ENCODE results near the gene DHRS7C.

The DHRS7C gene

DNA sequence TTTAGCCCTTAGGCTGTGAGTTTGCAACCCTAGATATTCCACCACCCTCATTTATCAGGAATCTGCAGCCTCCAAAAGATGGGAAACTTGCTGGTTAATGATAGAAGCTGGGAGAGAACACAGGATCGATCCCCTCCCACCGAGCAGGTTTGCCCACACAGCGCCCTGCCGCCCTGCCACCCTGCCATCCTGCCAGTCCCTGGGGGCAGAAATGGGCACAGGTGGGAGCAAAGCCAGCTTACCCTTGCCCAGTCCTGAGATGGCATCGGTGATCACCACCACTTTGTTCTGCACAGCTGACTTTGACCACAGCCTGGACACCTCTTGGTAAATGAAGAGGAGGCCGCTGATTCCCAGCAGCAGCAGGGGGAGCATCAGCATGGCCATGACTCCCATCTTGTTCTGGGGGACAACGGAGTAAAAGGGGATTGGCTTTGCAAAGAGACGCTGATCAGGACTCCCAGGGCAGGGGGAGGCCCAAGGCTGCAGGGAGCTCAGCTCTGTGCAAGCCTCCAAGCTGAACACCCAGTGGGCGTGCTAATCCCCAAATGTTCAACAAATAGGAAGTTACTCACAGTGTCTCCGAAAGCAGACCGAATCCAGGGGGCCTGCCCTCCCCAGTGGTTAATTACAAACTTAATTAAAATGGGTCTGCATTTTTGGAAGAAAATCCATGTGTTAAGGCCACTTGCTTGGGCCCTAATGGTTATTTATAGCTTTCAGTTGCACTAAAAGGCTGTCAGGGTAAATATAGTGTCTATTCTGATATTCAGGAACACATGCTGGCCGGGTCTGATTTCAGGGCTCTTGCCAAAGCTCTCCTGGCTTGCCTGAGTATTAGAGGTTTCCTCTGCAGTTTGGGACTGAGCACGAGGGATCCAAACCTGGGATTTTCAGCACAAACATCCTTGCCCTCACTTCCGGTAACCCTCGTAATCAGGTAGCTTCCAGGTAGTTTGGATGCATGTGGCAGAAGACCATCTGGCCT, at the start of gene DHRS7C:
TSS of gene DHRS7C (minus strand) at position 704 of the 988 bp plus-strand sequence. CDS start at position 396, 308 bp downstream.
- DNase-seq (ENCODE audit: low read depth in 2 of 2), result no peak

DNA sequence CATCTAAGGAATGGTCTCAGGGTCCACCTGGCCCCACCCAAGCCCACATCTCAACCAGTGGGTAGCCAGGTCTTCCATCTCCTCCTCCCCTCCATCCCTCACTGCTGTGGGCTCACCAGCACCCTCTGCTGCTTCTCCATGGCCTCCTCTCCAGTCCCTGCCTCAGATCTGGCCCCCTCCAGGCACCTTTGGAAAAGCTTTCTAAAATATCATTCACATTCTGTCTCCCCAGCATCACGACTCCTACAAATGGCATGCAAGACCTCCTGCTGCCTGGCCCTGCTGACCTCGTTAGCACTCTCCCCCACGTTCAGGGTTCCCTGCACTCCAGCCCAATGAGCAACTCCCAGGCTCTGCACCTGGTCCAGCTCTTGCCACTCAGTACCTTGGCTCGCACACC, 48.0 kb upstream of the DHRS7C start:
- no peak for DNase-seq (ENCODE audit: low read depth in 2 of 2)

GRCh38 chr17:9837551-9838471, 46.4 kb upstream of the DHRS7C start:
- no peak for DNase-seq (ENCODE audit: low read depth in 2 of 2)

GRCh38 chr17:9833922-9834321, 42.5 kb upstream of the DHRS7C start:
- DNase-seq (ENCODE audit: low read depth in 2 of 2), result no peak

GRCh38 chr17:9830711-9831110, 39.3 kb upstream of the DHRS7C start:
- DNase-seq (ENCODE audit: low read depth in 2 of 2), result no peak

DNA sequence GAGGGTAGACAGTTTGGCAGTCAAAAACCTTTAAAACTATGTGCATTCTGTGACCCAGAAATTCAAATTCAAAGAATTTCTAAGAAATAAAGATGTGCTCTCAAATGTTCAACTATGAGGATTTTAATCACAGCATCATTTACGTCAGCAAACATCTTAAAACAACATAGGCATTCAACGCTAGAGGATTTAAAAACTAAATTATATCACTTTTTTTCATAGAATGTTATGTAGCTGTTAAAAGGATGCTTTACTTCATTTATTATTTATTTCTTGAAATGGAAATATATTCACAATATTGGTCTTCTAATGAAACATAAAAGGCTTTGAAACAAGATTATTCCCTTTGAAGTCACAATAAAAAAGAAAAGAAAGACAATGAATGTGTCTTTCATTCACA, 38.0 kb upstream of the DHRS7C start:
- DNase-seq (ENCODE audit: low read depth in 2 of 2), result no peak

- DNase-seq (ENCODE audit: low read depth in 2 of 2), result no peak
Observed at GRCh38 chr17:9828296-9829295, 37.2 kb upstream of the DHRS7C start.

GRCh38 chr17:9825641-9826150, 34.3 kb upstream of the DHRS7C start, which contains the start of gene GLP2R:
Gene GLP2R, plus strand, starts transcription at chr17:9825924. Its CDS starts 140 bp downstream, at chr17:9826064.
- no peak for DNase-seq (ENCODE audit: low read depth in 2 of 2)

DNA sequence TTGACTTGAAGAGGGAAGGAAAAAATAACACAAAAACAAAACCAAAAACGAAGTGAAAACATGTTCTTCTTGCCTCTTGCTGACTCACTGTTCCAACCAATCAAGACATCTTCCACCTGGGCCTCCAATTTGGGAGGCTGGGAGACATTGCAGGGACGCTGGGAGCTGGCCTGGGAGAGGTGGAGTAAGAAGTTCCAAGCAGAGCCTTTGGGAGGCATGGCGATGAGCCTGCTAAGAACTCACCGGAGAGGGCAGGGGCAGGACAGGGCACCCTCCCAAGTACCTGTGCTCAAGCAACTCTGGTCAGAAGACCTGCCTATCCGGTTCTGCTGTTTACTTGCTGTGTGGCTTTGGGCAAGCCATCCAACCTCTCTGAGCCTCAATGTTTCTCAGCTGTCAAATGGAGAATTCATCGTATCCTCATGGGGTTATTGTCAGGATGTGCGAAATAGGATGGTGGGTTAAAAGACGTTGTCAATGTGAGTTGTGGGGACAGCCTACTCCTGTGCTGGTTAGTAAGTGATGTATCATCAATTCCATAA, 33.5 kb upstream of the DHRS7C start:
- no peak for DNase-seq (ENCODE audit: low read depth in 2 of 2)

DNA sequence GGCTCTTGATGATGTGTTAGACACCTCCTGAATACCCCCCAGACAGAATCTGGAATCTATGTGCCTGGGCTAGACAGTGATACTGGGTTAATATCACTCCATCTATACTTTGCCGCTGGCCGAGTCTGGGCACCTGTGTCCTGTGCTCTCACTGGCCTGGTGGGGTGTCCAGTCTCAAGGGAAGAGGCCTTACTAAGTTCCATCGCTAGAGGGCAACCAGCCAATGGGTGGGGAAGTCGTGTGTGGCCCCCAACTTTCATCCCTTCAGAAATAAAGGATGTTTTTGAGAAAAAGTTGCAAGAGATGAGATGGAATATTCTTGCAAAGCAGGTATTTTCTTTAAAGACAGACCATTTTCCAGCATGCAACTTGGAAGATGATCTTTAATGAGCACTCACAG, 32.7 kb upstream of the DHRS7C start:
- no peak for DNase-seq (ENCODE audit: low read depth in 2 of 2)

- DNase-seq (ENCODE audit: low read depth in 2 of 2), result no peak
Observed at GRCh38 chr17:9821921-9822320, 30.5 kb upstream of the DHRS7C start, which contains the start of gene GSG1L2. Gene GSG1L2, minus strand, starts transcription at chr17:9822079. Its CDS starts 8 bp downstream, at chr17:9822071.

DNA sequence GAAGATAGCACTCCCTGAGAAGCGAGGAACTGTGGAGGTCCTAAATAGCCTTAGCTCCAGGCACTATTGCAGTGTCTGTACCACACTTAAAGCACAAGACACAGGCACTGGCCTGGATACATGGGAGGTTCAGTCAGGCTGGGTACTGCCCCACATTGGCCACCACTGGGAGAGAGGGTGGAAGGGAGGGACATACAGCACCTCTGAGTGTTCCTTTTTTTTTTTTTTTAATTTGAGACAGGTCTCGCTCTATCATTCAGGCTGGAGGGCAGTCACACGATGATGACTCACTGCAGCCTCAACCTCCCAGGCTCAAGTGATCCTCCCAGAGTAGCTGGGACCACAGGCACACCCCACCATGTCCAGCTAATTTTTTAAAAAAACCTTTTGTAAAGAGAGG, 29.1 kb upstream of the DHRS7C start:
- no peak for DNase-seq (ENCODE audit: low read depth in 2 of 2)

DNA sequence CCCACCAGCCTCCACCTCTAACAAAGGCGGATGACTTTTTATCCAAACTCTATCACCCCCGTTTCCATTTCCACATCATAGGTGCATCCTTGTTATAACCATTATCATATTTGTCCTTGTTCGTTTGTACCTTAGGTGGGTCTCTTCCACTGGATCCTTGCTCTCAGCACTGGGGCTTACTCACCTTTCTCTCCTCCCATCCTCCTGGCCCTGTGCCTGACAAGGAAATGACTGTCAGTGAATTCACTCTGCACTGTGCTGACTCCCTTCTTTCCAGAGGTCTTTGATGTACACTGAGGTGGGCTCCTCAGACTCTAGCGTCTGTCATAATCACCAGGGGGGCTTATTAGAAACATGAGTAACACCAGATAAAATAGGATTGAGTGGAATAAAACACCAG, 27.4 kb upstream of the DHRS7C start:
- no peak for DNase-seq (ENCODE audit: low read depth in 2 of 2)

DNA sequence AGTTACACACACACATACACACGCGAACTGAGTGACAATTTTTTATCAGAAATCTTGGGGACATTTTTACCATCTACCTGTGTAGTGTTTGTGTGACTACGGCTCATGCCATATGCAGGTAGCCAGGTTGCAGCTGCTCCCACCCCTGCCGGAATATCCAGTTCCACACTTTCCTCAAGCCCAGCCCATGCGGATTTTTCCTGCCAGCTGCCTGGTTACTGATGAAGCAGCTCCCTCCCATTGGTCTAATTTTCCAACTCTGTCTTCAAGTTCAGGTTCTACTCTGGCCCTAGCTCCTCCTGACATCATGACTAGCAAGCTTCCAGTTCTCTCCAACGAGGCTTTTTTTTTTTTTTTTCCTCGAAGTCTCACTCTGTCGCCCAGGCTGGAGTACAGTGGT, 25.7 kb upstream of the DHRS7C start:
- DNase-seq (ENCODE audit: low read depth in 2 of 2), result no peak

DNA sequence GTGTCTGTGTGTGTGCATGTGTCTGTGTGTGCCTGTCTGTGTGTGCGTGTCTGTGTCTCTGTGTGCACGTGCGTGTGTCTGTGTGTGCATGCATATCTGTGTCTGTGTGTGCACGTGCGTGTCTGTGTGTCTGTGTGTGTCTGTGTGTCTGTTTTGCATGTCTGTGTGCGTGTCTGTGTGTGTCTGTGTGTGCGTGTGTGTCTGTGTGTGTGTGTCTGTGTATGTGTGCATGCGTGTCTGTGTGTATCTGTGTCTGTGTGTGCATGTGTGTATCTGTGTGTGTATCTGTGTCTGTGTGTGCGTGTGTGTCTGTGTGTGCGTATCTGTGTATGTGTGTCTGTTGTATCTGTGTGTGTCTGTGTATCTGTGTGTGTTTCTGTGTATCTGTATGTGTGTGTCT, 25.1 kb upstream of the DHRS7C start:
- DNase-seq (ENCODE audit: low read depth in 2 of 2), result no peak

DNA sequence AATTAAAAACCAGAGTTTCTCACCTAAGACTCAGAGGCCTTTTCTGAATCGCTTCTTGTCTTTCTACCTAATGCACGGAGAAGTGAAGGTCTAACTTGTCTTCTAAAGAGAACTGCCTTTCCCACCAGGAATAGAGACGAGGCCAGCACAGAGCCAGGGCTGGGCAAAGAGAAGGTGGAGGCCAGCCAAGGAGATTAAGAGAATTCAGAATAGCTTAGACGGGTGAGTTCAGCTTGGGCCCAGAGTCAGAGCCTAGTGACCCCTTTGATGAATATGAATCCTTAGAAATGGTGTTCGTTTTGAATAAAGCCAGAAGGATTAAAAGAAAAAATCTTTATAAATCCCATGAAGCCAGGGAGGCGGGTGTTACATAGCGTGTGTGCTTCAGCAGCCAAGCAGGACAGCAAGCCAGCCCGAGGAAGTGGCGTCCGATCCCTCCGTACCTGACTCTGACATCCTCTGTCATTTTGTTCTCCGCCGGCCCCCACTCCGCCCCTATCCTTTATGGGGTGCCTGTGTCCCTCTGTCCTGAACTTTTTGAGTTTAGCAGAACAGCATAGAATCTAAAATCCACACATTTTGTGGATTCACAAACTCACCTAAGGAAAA, 23.0 kb upstream of the DHRS7C start:
- no peak for DNase-seq (ENCODE audit: low read depth in 2 of 2)

DNA sequence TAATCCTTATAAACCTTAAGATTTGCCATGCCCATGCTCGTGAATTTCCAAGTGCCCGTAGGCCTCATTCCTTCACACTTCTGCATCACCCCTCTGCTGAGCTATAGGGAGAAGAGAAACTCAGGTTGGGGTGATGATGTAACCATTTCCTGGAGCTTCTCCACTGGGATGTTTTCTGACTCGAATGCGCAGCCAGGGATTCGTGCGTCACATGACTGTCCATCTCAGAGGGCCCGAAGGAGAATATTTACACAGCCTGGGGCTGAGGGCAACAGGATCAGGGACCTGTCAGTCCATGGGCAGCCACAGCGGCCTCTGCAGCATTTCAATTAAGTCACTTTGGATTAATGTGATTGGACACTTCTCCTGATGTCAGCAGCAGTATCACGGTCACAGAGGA, 21.8 kb upstream of the DHRS7C start:
- no peak for DNase-seq (ENCODE audit: low read depth in 2 of 2)

DNA sequence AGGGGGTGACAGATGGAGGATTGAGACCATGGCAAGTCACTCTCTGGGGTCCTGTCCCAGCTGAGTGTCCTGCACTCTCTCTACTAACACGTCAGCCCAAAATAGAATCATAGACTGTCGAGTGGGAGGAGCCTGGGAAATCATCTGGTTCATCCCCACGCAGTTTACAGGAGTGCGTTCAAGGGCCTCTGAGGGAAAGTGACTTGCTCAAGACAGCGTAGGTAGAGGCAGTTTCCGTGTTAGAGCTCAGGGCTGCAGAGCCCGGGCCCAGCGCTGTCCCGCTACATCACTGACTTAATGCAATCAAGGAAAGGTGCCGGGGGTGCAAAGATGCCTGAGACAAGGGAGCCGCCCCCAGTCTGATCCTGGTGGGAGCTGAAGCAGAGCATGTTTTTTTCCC, 20.1 kb upstream of the DHRS7C start:
- DNase-seq (ENCODE audit: low read depth in 2 of 2), result no peak

DNA sequence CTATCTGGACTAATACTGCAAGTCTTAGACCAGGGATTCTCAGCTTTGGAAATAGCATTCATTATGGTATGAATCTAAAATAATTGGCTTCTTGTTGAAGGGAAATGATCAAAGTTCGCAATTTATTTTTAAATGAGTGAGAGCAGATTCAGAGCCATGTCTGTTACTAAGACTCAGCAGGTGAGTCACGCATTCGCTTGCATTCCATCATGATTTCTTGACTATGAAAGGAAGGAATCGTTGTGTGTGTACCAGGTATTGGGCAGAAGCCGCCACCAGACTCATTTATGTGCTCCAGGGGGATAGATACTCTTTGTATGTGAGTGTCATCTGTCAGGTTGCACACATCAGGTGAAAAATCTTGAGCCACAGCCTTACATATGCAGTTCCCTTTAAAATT, 19.7 kb upstream of the DHRS7C start:
- DNase-seq (ENCODE audit: low read depth in 2 of 2), result no peak

Data from stimulated activated CD4-positive, alpha-beta T cell treated with anti-CD3 and anti-CD28 coated beads, Interleukin-1b, Interleukin-23, amount 100 ng/mL, for 4 hours (primary cell).